ENCODE measurements around the gene EVX2. TPM values are rescaled to one million over a fixed set of nuclear protein-coding genes. Genes with fewer than 3 reads are reported as not detected.

EVX2 gene
- total RNA-seq, 3 donors from 2014 or later (not counting 1 experiment from before 2014, with no cell fraction given): not detected

- H3K27ac Mint-ChIP-seq: peak overlapping the region in 1 of 2 donors; percentile 51
- ATAC-seq (peak in 2 of 3 donors; percentile 38 to 49), DNase-seq (no peak)
- Histone ChIP-seq H3K27ac (ENCODE audit: low read length) (no peak overlapping the region), H3K36me3 (ENCODE audit: control insufficient read depth, insufficient read depth, low read length) (no peaks in the 10 kb centered on the region), H3K9me3 (ENCODE audit: control insufficient read depth, insufficient read depth, low read length) (peaks cover 58% of the 10 kb centered on the region), H3K27me3 (ENCODE audit: control insufficient read depth, insufficient read depth, low read length) (peaks cover 89% of the 10 kb centered on the region), H3K4me3 (ENCODE audit: low read length) (no peak overlapping the region), H3K4me1 (ENCODE audit: control insufficient read depth, insufficient read depth, low read length) (peaks cover 17% of the 10 kb centered on the region)
- 13% methylated on average over 65 of the region's 68 CpGs for WGBS (ENCODE audit: insufficient coverage)
- intact Hi-C loops (cut with micrococcal nuclease): loop anchor here (5.0 kb wide), 1 partner anchor 1748 kb away; the partner anchor contains the start of gene SP9
- peaks cover 2 to 10% of the 10 kb centered on the region in 2 donors for H3K9me3 Mint-ChIP-seq
- H3K27me3 Mint-ChIP-seq (ENCODE audit: low read depth in 2 of 2): peaks cover 66 to 69% of the 10 kb centered on the region in 2 donors
- peaks cover 29% of the 10 kb centered on the region for H3K36me3 Mint-ChIP-seq
- H3K4me1 Mint-ChIP-seq: peaks cover 9 to 23% of the 10 kb centered on the region in 2 donors
- no peak for TF ChIP-seq CTCF (IDR thresholded peaks at IDR 0.05)
- peak overlapping the region; percentile 37 for H3K4me3 Mint-ChIP-seq
Observed at GRCh38 chr2:176080540-176081375, 3.0 kb downstream of the EVX2 start.

GRCh38 chr2:176079831-176080539, 3.8 kb downstream of the EVX2 start:
- H3K9me3 ChIP-seq (ENCODE audit: control insufficient read depth, insufficient read depth, low read length): peaks cover 60% of the 10 kb centered on the region
- WGBS (ENCODE audit: insufficient coverage): 4% methylated on average over 86 of the region's 86 CpGs
- peaks cover 9 to 23% of the 10 kb centered on the region in 2 donors for H3K4me1 Mint-ChIP-seq
- H3K36me3 Mint-ChIP-seq: peaks cover 33% of the 10 kb centered on the region
- DNase-seq (peak in 1 of 2 donors; percentile 40), ATAC-seq (peak in 2 of 3 donors; percentile 34 to 53)
- no peak overlapping the region for H3K27ac ChIP-seq (ENCODE audit: low read length)
- peaks cover 66 to 72% of the 10 kb centered on the region in 2 donors for H3K27me3 Mint-ChIP-seq (ENCODE audit: low read depth in 2 of 2)
- intact Hi-C loops (cut with micrococcal nuclease): loop anchor here (5.0 kb wide), 2 partner anchors 32 to 1748 kb away; partner anchors contain the start of gene SP9
- H3K4me1 ChIP-seq (ENCODE audit: control insufficient read depth, insufficient read depth, low read length): peaks cover 17% of the 10 kb centered on the region
- peaks cover 89% of the 10 kb centered on the region for H3K27me3 ChIP-seq (ENCODE audit: control insufficient read depth, insufficient read depth, low read length)
- peaks cover 2 to 10% of the 10 kb centered on the region in 2 donors for H3K9me3 Mint-ChIP-seq
- peak; percentile 33 for TF ChIP-seq CTCF (IDR thresholded peaks at IDR 0.05)
- no peaks in the 10 kb centered on the region for H3K36me3 ChIP-seq (ENCODE audit: control insufficient read depth, insufficient read depth, low read length)
- no peak overlapping the region for H3K4me3 ChIP-seq (ENCODE audit: low read length)
- peak overlapping the region; percentile 70 to 77 for H3K27ac Mint-ChIP-seq
- peak overlapping the region; percentile 75 for H3K4me3 Mint-ChIP-seq

GRCh38 chr2:176079285-176079830, 4.4 kb downstream of the EVX2 start:
- intact Hi-C loops (cut with micrococcal nuclease): loop anchor here (5.0 kb wide), 1 partner anchor 33 kb away; no protein-coding TSS in a partner anchor
- H3K27ac Mint-ChIP-seq: peak overlapping the region; percentile 70 to 77
- TF ChIP-seq CTCF (IDR thresholded peaks at IDR 0.05): no peak
- Histone ChIP-seq H3K9me3 (ENCODE audit: control insufficient read depth, insufficient read depth, low read length) (peaks cover 54% of the 10 kb centered on the region), H3K4me3 (ENCODE audit: low read length) (no peak overlapping the region), H3K27me3 (ENCODE audit: control insufficient read depth, insufficient read depth, low read length) (peaks cover 89% of the 10 kb centered on the region), H3K27ac (ENCODE audit: low read length) (no peak overlapping the region), H3K4me1 (ENCODE audit: control insufficient read depth, insufficient read depth, low read length) (peaks cover 17% of the 10 kb centered on the region), H3K36me3 (ENCODE audit: control insufficient read depth, insufficient read depth, low read length) (no peaks in the 10 kb centered on the region)
- peaks cover 2 to 10% of the 10 kb centered on the region in 2 donors for H3K9me3 Mint-ChIP-seq
- ATAC-seq (no peak), DNase-seq (no peak)
- peaks cover 9 to 23% of the 10 kb centered on the region in 2 donors for H3K4me1 Mint-ChIP-seq
- WGBS (ENCODE audit: insufficient coverage): 10% methylated on average over 26 of the region's 30 CpGs
- H3K4me3 Mint-ChIP-seq: peak overlapping the region; percentile 75
- H3K36me3 Mint-ChIP-seq: peaks cover 33% of the 10 kb centered on the region
- H3K27me3 Mint-ChIP-seq (ENCODE audit: low read depth in 2 of 2): peaks cover 66 to 72% of the 10 kb centered on the region in 2 donors
